C4-2B (cell line): Measurements from ENCODE around the gene DSCAM.

Experiments
- CTCF ChIP-seq: fragments of 450-650 bp; conservative IDR thresholded peaks from 2 replicates; pipeline ENCODE4 v1.5.1; 2017; ENCODE audit warnings: mild to moderate bottlenecking
- ZFX ChIP-seq: fragments of 450-650 bp; IDR thresholded peaks from 2 replicates; pipeline ENCODE4 v1.6.1; 2017

- TF ChIP-seq CTCF = no peak
- no peak for TF ChIP-seq ZFX
Observed at GRCh38 chr21:40672602-40673001, 174.4 kb downstream of the DSCAM start.
